Kidney epithelial cell (primary cell): ENCODE data around the gene GABPB1. TPM values are rescaled to one million over a fixed set of nuclear protein-coding genes. Genes with fewer than 3 reads are reported as not detected.

Experiments
- DNase-seq: peaks from one replicate; pipeline ENCODE4 v3.0.0-alpha.2; 2010; ENCODE audit warnings: low read depth
- H3K27me3 ChIP-seq: 2 replicates; pipeline ENCODE4 v1.6.0; 2011; ENCODE audit warnings: low read length; ENCODE audit not compliant: control insufficient read depth, insufficient read depth
- H3K36me3 ChIP-seq: 2 replicates; pipeline ENCODE4 v1.5.1; 2011; ENCODE audit warnings: low read length; ENCODE audit not compliant: control insufficient read depth, insufficient read depth
- H3K4me3 ChIP-seq: 2 replicates; pipeline ENCODE4 v1.5.1; 2011; ENCODE audit warnings: low read depth, mild to moderate bottlenecking, control low read depth, low read length
- CTCF ChIP-seq: IDR thresholded peaks from 2 replicates; pipeline ENCODE4 v1.5.1; 2011; ENCODE audit warnings: mild to moderate bottlenecking, moderate library complexity, low read length, control low read depth, inconsistent platforms; ENCODE audit not compliant: insufficient read depth, poor library complexity, severe bottlenecking
- total RNA-seq: library from RNA; depleted of rRNA; stranded (reverse); fragments of >200 nt; gene quantifications from 2 replicates; pipeline ENCODE4 v1.2.3, GENCODE V29; 2015

Gene GABPB1
- total RNA-seq, 1 donor from 2014 or later, result 44.2 TPM

DNA sequence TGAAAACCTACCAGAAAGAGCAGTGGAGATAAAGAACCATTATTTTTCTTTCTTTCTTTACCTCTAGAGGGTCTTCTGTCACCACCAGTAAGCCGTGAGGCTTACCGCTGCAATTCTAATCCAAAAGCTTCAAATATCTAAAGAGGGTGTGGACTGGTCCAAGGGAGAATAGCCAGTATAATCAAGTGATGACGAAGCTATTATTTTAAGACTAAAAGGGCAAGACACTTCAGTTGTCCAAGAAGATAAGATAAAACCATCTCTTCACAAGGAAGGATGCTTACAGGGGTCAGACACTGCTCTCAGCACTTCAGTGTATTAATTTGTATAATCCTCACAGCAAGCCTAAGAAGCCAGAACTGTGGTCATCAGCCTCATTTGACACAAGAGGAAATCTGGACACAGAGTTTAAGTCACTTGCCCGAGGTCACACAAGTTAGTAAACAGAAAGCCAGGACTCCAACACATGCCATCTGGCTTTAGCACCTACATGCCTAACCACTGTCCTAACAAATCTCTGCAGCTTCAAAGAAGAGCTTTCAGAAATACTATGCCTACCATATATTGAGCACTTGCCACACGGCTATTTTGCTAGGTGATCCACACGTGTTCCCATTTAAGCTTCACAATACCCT is 104.1 kb downstream of the GABPB1 start:
- no peak for TF ChIP-seq CTCF
- DNase-seq, result no peak
- Histone ChIP-seq H3K4me3 (no peak overlapping the region), H3K36me3 (no peaks in the 10 kb centered on the region), H3K27me3 (no peaks in the 10 kb centered on the region)

DNA sequence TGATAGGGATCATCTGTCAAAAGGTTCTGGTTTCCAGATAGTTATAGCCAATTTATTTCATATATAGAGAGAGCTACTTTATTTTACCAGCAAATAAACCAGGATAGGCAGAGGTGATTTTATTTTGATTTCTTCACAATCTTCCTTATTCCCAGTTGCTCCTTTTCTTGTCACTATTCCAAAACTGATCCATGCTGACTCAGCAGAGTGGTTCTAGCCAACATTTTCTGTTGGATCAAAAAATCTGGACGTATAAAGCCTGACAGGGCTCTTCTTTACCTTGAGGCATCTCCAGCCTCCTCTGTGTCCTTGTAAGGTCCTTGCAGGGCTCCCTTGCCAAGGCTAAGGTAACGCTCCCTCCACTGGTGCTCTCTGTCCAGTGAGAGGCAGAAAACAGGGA is 105.3 kb downstream of the GABPB1 start:
- no peak for TF ChIP-seq CTCF
- H3K4me3 ChIP-seq, result no peak overlapping the region
- H3K36me3 ChIP-seq, result no peaks in the 10 kb centered on the region
- no peaks in the 10 kb centered on the region for H3K27me3 ChIP-seq
- no peak for DNase-seq

DNA sequence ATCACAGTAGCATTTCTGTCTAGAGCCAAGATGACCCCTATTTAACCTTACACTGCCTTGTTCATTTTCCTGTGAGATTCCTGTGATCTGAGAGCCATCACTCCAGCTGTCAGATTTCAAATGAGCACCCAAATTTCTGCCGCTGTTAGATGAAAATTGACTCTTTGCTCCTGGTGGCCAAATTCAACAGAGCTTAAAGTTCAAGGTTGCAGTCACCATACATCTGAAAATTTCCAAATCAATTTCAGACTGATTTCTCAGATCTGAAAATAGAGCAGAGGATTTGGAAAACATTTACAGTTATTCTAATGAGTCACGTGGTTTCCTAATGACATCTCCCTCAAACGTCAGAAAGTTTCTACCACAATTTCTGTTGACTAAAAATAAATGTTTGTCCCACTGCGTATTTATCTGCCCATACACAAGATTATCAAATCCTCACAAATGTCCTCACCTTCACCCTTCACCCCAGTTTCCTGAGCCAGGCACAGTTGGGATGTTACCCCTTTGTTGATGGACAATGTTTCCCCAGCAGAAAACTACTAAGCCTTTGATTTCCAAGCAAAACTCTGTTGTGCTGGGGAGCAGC is 105.9 kb downstream of the GABPB1 start:
- Histone ChIP-seq H3K27me3 (no peaks in the 10 kb centered on the region), H3K36me3 (no peaks in the 10 kb centered on the region), H3K4me3 (no peak overlapping the region)
- no peak for TF ChIP-seq CTCF
- no peak for DNase-seq

DNA sequence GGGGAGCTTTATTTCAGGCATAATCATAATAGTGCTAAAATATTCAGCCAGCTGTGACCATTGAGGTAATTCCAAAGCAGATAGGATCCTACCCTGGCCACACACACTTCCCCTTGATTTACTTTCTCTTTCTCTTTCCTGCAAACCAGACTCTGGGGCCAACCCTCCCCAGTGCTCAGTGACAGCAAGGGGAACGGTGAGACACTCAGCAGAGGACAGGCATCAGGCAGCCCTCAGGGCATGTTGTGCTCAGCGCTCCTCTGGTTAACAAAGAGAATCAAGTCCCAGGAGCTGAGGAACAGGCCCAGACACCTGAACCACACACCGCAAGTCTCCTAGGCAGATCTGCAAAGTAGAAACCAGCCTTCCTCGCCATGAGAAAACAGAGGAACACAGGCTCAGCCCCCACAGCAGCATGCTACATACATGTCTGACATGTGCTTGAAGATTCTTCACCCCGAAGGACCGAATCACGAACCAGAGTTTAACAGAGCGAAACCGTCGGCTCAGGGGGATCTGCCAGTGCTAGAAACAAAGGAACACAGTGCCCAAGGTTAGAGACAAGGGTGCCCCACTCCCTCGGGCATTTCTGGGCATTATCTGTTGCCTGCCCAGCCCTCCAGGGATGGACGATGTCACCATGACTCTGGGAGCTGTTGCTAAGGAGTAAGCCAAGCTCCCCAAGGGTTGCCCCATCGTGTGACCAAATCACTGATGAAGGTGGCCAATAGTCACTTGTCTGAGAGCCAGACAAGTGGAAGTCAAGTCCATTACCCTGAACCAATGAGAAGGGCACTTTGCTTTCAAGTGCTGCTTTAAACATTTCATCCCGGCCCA is 107.0 kb downstream of the GABPB1 start:
- DNase-seq, result no peak
- TF ChIP-seq CTCF, result no peak

GRCh38 chr15:50246631-50247030 is 108.4 kb downstream of the GABPB1 start:
- Histone ChIP-seq H3K4me3 (no peak overlapping the region), H3K27me3 (no peaks in the 10 kb centered on the region), H3K36me3 (no peaks in the 10 kb centered on the region)
- TF ChIP-seq CTCF, result no peak
- no peak for DNase-seq

More for the DNA sequence above, 107.0 kb downstream of the GABPB1 start:
- H3K27me3 ChIP-seq, result no peaks in the 10 kb centered on the region
- no peaks in the 10 kb centered on the region for H3K36me3 ChIP-seq
- no peak overlapping the region for H3K4me3 ChIP-seq
